OCI-LY7 (cell line): ENCODE results near the gene FRMPD3. TPM values are rescaled to one million over a fixed set of nuclear protein-coding genes. Genes with fewer than 3 reads are reported as not detected.
A peak's percentile ranks its signal among the peaks of the same experiment; 100 is the strongest.

ENCODE experiments used
- BruUV-seq: library from RNA; stranded (reverse); fragments of 400-500 nt; replicated peaks from 2 replicates; lab custom pipeline; 2021; lab: Mats Ljungman, UMichigan
- CTCF ChIA-PET: fragments of 300-600 bp; sonication (Branson Sonifier 250); formaldehyde crosslinking; loops from one replicate; lab custom pipeline; 2022; ENCODE audit warnings: antibody characterized with exemption; ENCODE audit not compliant: unreplicated experiment; lab: Charles Lee
- POLR2A ChIA-PET: fragments of 300-600 bp; sonication (Branson Sonifier 250); formaldehyde crosslinking; loops from one replicate; lab custom pipeline; 2022; ENCODE audit warnings: antibody characterized with exemption; lab: Charles Lee
- DNase-seq: peaks from one replicate; pipeline ENCODE4 v3.0.0-alpha.2; 2015; ENCODE audit warnings: low spot score
- H2AFZ ChIP-seq: fragments of 200-600 bp; sonication (generic), shearing (Covaris generic); 2 replicates; pipeline ENCODE4 v1.6.1; 2014; ENCODE audit warnings: mild to moderate bottlenecking, antibody characterized with exemption, low read length, moderate library complexity
- H3K27ac ChIP-seq: fragments of 200-600 bp; sonication (generic); 2 replicates; pipeline ENCODE4 v1.5.1; 2014; ENCODE audit warnings: mixed run types, low read depth, mild to moderate bottlenecking, moderate library complexity, low read length, inconsistent platforms; ENCODE audit not compliant: poor library complexity, severe bottlenecking
- H3K36me3 ChIP-seq: fragments of 200-600 bp; sonication (generic); 2 replicates; pipeline ENCODE4 v1.6.1; 2014; ENCODE audit warnings: mild to moderate bottlenecking, antibody characterized with exemption, low read length, moderate library complexity, mixed read lengths; ENCODE audit not compliant: insufficient read depth
- H3K4me1 ChIP-seq: fragments of 200-600 bp; sonication (generic); 2 replicates; pipeline ENCODE4 v1.5.1; 2014; ENCODE audit warnings: mild to moderate bottlenecking, low read length; ENCODE audit not compliant: insufficient read depth, poor library complexity, severe bottlenecking
- H3K4me2 ChIP-seq: fragments of 200-600 bp; sonication (generic); 2 replicates; pipeline ENCODE4 v1.6.1; 2014; ENCODE audit warnings: mild to moderate bottlenecking, low read length
- H3K4me3 ChIP-seq: fragments of 200-600 bp; sonication (generic); 2 replicates; pipeline ENCODE4 v1.5.1; 2014; ENCODE audit warnings: mild to moderate bottlenecking, low read depth, low read length; ENCODE audit not compliant: poor library complexity, severe bottlenecking
- H3K79me2 ChIP-seq: fragments of 200-600 bp; sonication (generic); 2 replicates; pipeline ENCODE4 v1.6.1; 2016; ENCODE audit warnings: low read depth, mild to moderate bottlenecking, low read length, moderate library complexity, mixed read lengths; ENCODE audit not compliant: insufficient read depth
- H3K9me2 ChIP-seq: fragments of 200-600 bp; sonication (generic); 2 replicates; pipeline ENCODE4 v1.6.1; 2016; ENCODE audit warnings: mild to moderate bottlenecking, low read length, mixed read lengths; ENCODE audit not compliant: insufficient read depth
- H3K9me3 ChIP-seq: fragments of 200-600 bp; sonication (generic); 2 replicates; pipeline ENCODE4 v1.6.1; 2014; ENCODE audit warnings: mild to moderate bottlenecking, mixed run types, low read length, mixed read lengths
- H4K20me1 ChIP-seq: fragments of 200-600 bp; sonication (generic); 2 replicates; pipeline ENCODE4 v1.6.1; 2014; ENCODE audit warnings: mild to moderate bottlenecking, antibody characterized with exemption, low read length, moderate library complexity, mixed read lengths; ENCODE audit not compliant: insufficient read depth
- EZH2phosphoT487 ChIP-seq: fragments of 200-600 bp; sonication (generic); IDR thresholded peaks from 2 replicates; pipeline ENCODE4 v1.6.1; 2018; ENCODE audit warnings: low read depth, borderline replicate concordance, mild to moderate bottlenecking, mixed run types, antibody characterized with exemption, low read length, moderate library complexity, mixed read lengths
- intact Hi-C: fragments of 100-400 bp; cut with micrococcal nuclease; formaldehyde crosslinking; loops from one replicate; pipeline ENCODE4 v1.10.0; 2022; ENCODE audit not compliant: unreplicated experiment
- total RNA-seq, 2 experiments: library from RNA; depleted of rRNA in 1 of 2; stranded (reverse); fragments of >200 nt in 1 of 2; shearing (Covaris generic) in 1 of 2; gene quantifications; 2 replicates each; pipeline ENCODE4 v1.2.3, GENCODE V29; 2014 to 2022
- TF ChIP-seq, protein P1 (sequence below): fragments of 200-600 bp; sonication (generic); conservative IDR thresholded peaks from 2 replicates; pipeline ENCODE4 v1.5.1; 2014; ENCODE audit warnings: mild to moderate bottlenecking, antibody characterized with exemption, low read length, moderate library complexity, mixed read lengths

The FRMPD3 gene
- total RNA-seq, 2 experiments from 2014 or later: 6.5 to 12.3 TPM

- Histone ChIP-seq H3K4me1 (peaks cover 31% of the 10 kb centered on the region), H4K20me1 (no peaks in the 10 kb centered on the region), H3K79me2 (0 out of 2 replicates have a peak, but pooled peaks cover 3% of the 10 kb centered on the region), H3K9me3 (no peaks in the 10 kb centered on the region), H2AFZ (no peak overlapping the region), H3K27ac (no peak overlapping the region), H3K36me3 (no peaks in the 10 kb centered on the region), H3K9me2 (no peaks in the 10 kb centered on the region), H3K4me2 (peak overlapping the region; percentile 20; the same call in 1 of the 2 replicates), H3K4me3 (no peak overlapping the region)
- intact Hi-C loops: no loop called here
- ChIA-PET CTCF (no interaction called here), POLR2A (no interaction called here)
- DNase-seq: no peak
- TF ChIP-seq, protein P1, sequence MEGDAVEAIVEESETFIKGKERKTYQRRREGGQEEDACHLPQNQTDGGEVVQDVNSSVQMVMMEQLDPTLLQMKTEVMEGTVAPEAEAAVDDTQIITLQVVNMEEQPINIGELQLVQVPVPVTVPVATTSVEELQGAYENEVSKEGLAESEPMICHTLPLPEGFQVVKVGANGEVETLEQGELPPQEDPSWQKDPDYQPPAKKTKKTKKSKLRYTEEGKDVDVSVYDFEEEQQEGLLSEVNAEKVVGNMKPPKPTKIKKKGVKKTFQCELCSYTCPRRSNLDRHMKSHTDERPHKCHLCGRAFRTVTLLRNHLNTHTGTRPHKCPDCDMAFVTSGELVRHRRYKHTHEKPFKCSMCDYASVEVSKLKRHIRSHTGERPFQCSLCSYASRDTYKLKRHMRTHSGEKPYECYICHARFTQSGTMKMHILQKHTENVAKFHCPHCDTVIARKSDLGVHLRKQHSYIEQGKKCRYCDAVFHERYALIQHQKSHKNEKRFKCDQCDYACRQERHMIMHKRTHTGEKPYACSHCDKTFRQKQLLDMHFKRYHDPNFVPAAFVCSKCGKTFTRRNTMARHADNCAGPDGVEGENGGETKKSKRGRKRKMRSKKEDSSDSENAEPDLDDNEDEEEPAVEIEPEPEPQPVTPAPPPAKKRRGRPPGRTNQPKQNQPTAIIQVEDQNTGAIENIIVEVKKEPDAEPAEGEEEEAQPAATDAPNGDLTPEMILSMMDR: no peak
- no peak for TF ChIP-seq EZH2phosphoT487
- BruUV-seq: no TSS peak
Observed at GRCh38 chrX:107484002-107484726, 34.7 kb downstream of the FRMPD3 start.

- no peak overlapping the region for H3K4me3 ChIP-seq
- ChIA-PET POLR2A (no interaction called here), CTCF (no interaction called here)
- H2AFZ ChIP-seq: no peak overlapping the region
- H3K9me2 ChIP-seq: no peaks in the 10 kb centered on the region
- BruUV-seq: no TSS peak
- H3K4me2 ChIP-seq: peak overlapping the region; percentile 20; the same call in 1 of the 2 replicates
- no peak for TF ChIP-seq EZH2phosphoT487
- TF ChIP-seq, protein P1: peak; percentile 60
- H4K20me1 ChIP-seq: no peaks in the 10 kb centered on the region
- peaks cover 31% of the 10 kb centered on the region for H3K4me1 ChIP-seq
- H3K79me2 ChIP-seq: 0 out of 2 replicates have a peak, but pooled peaks cover 3% of the 10 kb centered on the region
- no peaks in the 10 kb centered on the region for H3K9me3 ChIP-seq
- H3K36me3 ChIP-seq: no peaks in the 10 kb centered on the region
- no peak overlapping the region for H3K27ac ChIP-seq
- intact Hi-C loops: no loop called here
- peak; percentile 34 for DNase-seq
Observed at GRCh38 chrX:107485013-107485412, 35.6 kb downstream of the FRMPD3 start.

DNA sequence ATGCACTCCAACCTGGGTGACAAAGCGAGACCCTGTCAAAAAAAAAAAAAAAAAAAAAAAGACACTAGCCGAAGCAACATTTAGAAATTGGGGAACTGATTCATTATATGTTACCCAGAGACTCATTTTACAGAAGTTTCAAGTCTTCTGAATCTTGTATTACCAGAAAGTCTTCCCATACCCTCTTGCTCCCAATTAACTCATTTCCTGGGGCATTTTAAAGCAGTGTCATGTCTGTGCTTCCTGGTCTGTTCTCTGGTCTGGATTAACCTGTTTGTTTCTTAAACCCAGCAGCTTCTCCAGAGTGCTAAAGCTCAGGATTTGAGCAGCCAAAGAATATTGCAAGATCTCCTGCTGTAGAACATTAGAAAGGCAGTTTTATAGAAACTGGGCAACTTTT is 43.7 kb downstream of the FRMPD3 start:
- POLR2A ChIA-PET: no interaction called here
- H4K20me1 ChIP-seq: no peaks in the 10 kb centered on the region

More for the DNA sequence above, 43.7 kb downstream of the FRMPD3 start:
- Histone ChIP-seq H3K79me2 (0 out of 2 replicates have a peak, but pooled peaks cover 3% of the 10 kb centered on the region), H2AFZ (no peak overlapping the region), H3K9me2 (no peaks in the 10 kb centered on the region), H3K4me2 (no peak overlapping the region), H3K9me3 (no peaks in the 10 kb centered on the region), H3K4me3 (no peak overlapping the region), H3K4me1 (peaks cover 12% of the 10 kb centered on the region), H3K27ac (no peak overlapping the region), H3K36me3 (no peaks in the 10 kb centered on the region)
- CTCF ChIA-PET: no interaction called here
- TF ChIP-seq, protein P1: no peak
- no peak for TF ChIP-seq EZH2phosphoT487
- BruUV-seq: no TSS peak
- intact Hi-C loops: no loop called here
- no peak for DNase-seq
